Lung (tissue), 12 donors: Measurements from ENCODE around the gene SH2D4B. TPM values are rescaled to one million over a fixed set of nuclear protein-coding genes. Genes with fewer than 3 reads are reported as not detected.

Experiments
- ATAC-seq: fragments of 200-7000 bp; cut with Tn5 transposase; one replicate; pipeline ENCODE4 v1.9.1; 2020; ENCODE audit warnings: moderate number of reproducible peaks; ENCODE audit not compliant: insufficient read depth, low FRiP score
- DNase-seq, 3 donors: peaks; one replicate each; pipeline ENCODE4 v3.0.0-alpha.2; 2013 to 2017
- H3K27ac ChIP-seq, 2 donors: one replicate each; pipeline ENCODE4 v1.5.1; 2013; ENCODE audit warnings: mild to moderate bottlenecking in 2 of 2, moderate library complexity in 2 of 2, control low read depth in 1 of 2, inconsistent platforms in 1 of 2, low read depth in 1 of 2, low read length in 1 of 2
- H3K27me3 ChIP-seq, 3 donors: one replicate each; pipeline ENCODE4 v1.5.1; 2013; ENCODE audit warnings: low read length in 2 of 3; ENCODE audit not compliant: control insufficient read depth in 3 of 3, insufficient read depth in 3 of 3
- H3K36me3 ChIP-seq, 4 donors: one replicate each; pipeline ENCODE4 v1.5.1; 2013; ENCODE audit warnings: low read length in 4 of 4, mild to moderate bottlenecking in 1 of 4, moderate library complexity in 1 of 4; ENCODE audit not compliant: control insufficient read depth in 4 of 4, insufficient read depth in 4 of 4
- H3K4me1 ChIP-seq, 5 donors: one replicate each; pipeline ENCODE4 v1.5.1; 2013; ENCODE audit warnings: low read length in 5 of 5, mild to moderate bottlenecking in 2 of 5, moderate library complexity in 1 of 5; ENCODE audit not compliant: control insufficient read depth in 5 of 5, insufficient read depth in 5 of 5
- H3K4me3 ChIP-seq: one replicate; pipeline ENCODE4 v1.5.1; 2013; ENCODE audit warnings: mild to moderate bottlenecking, control low read depth, moderate library complexity
- H3K9ac ChIP-seq, 2 donors: one replicate each; pipeline ENCODE4 v1.5.1; 2013; ENCODE audit warnings: low read length in 2 of 2, control low read depth in 1 of 2; ENCODE audit not compliant: insufficient read depth in 1 of 2
- H3K9me3 ChIP-seq, 4 donors: one replicate each; pipeline ENCODE4 v1.5.1; 2013; ENCODE audit warnings: low read length in 3 of 4, mild to moderate bottlenecking in 1 of 4, moderate library complexity in 1 of 4; ENCODE audit not compliant: control insufficient read depth in 4 of 4, insufficient read depth in 3 of 4
- CTCF ChIP-seq: IDR thresholded peaks from 2 replicates; pipeline ENCODE4 v1.5.1; 2012; ENCODE audit warnings: mild to moderate bottlenecking; ENCODE audit errors: control extremely low read depth, extremely low read depth
- WGBS, 2 donors: extraction: QIAGEN DNeasy Blood & Tissue Kit; methylation state at CpG; one replicate each; pipeline ENCODE4 v1.1.7; 2013; 5-methylcytosine and 5-hydroxymethylcytosine counted together
- polyA plus RNA-seq, 2 donors: library from polyadenylated mRNA; stranded (reverse); fragments of 200-250 nt; gene quantifications; one replicate each; pipeline ENCODE4 v1.2.1, GENCODE V29; 2013
- total RNA-seq, 2 donors: library from RNA; depleted of rRNA in 1 of 2; stranded (reverse); fragments of >200 nt in 1 of 2; gene quantifications; one replicate each; pipeline ENCODE4 v1.2.1, GENCODE V29; 2014 to 2021
- donor health status: control.
- donor health status: control.
- donor health status: Bipolar disorder and iron deficiency.
- donor health status: healthy.
- donor health status: DM: yes; HTN: yes; CAD: no.

The SH2D4B gene
- total and polyA plus RNA-seq, 4 donors, result 0.12 to 0.28 (median 0.21) TPM

- peak; percentile 41 for TF ChIP-seq CTCF
- H3K27me3 ChIP-seq, result no peaks in the 10 kb centered on the region
- ATAC-seq (peak; percentile 27), DNase-seq (peak in 1 of 3 donors; percentile 28)
- H3K36me3 ChIP-seq, result no peaks in the 10 kb centered on the region
- 70 to 76% methylated on average over 15 of the region's 15 CpGs for WGBS, 2 donors
- no peak overlapping the region for H3K4me3 ChIP-seq
- H3K4me1 ChIP-seq, result peaks cover 0 to 3% (median 0%) of the 10 kb centered on the region in 5 donors
- H3K27ac ChIP-seq, result no peak overlapping the region
- H3K9ac ChIP-seq, result no peak overlapping the region
- H3K9me3 ChIP-seq, result no peaks in the 10 kb centered on the region
These were observed 58.9 kb downstream of the SH2D4B start for GRCh38 chr10:80596391-80597257.

- DNase-seq (no peak), ATAC-seq (no peak)
- Histone ChIP-seq H3K27ac (peak overlapping the region in 1 of 2 donors; percentile 47), H3K36me3 (no peaks in the 10 kb centered on the region), H3K9ac (no peak overlapping the region), H3K27me3 (no peaks in the 10 kb centered on the region), H3K4me1 (peaks cover 0 to 3% (median 0%) of the 10 kb centered on the region in 5 donors), H3K4me3 (no peak overlapping the region), H3K9me3 (no peaks in the 10 kb centered on the region)
- no peak for TF ChIP-seq CTCF
- 30 to 66% methylated on average over 3 of the region's 3 CpGs for WGBS, 2 donors
These were observed 60.5 kb downstream of the SH2D4B start for GRCh38 chr10:80598084-80598798.

- Histone ChIP-seq H3K4me1 (peaks cover 0 to 3% (median 0%) of the 10 kb centered on the region in 5 donors), H3K4me3 (no peak overlapping the region), H3K9me3 (no peaks in the 10 kb centered on the region), H3K36me3 (no peaks in the 10 kb centered on the region), H3K27me3 (no peaks in the 10 kb centered on the region), H3K9ac (no peak overlapping the region), H3K27ac (no peak overlapping the region)
- ATAC-seq, result no peak
- WGBS, 2 donors, result 87 to 91% methylated on average over 6 of the region's 6 CpGs
- no peak for DNase-seq
- TF ChIP-seq CTCF, result no peak
These were observed 61.2 kb downstream of the SH2D4B start for GRCh38 chr10:80598951-80599350.
